Measurements from ENCODE around the gene EEA1.

Gene EEA1

DNA sequence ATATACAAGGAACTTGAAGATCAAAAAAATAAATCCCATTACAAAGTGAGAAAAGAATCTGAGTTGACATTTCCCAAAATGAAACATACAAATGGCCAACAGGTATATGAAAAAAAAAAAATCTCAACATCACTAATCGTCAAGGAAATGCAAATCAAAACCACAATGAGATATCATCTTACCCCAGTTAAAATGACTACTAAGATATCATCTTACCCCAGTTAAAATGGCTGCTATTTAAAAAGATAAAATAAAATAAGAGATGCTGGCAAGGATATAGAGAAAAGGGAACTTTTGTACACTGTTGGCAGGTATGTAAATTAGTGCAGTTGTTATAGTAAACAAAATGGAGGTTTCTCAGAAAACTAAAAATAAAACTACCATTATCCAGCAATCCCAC lies 181.9 kb downstream of the EEA1 start:
- Histone ChIP-seq H3K9ac (ENCODE audit: low read length in 5 of 5) (no peak overlapping the region), H3K27ac (ENCODE audit: low read depth, low read length) (no peak overlapping the region), H3K36me3 (ENCODE audit: control insufficient read depth in 5 of 5, insufficient read depth in 5 of 5, low read length in 5 of 5) (no peaks in the 10 kb centered on the region), H3K9me3 (ENCODE audit: control insufficient read depth in 5 of 5, low read length in 5 of 5) (no peaks in the 10 kb centered on the region), H3K27me3 (ENCODE audit: control insufficient read depth in 5 of 5, insufficient read depth in 4 of 5, low read length in 5 of 5) (no peaks in the 10 kb centered on the region), H3K4me1 (ENCODE audit: control insufficient read depth in 5 of 5, insufficient read depth in 5 of 5, low read length in 5 of 5) (peaks cover 2 to 20% (median 14%) of the 10 kb centered on the region in 5 donors), H3K4me3 (ENCODE audit: low read depth in 1 of 5, low read length in 5 of 5) (no peak overlapping the region)

DNA sequence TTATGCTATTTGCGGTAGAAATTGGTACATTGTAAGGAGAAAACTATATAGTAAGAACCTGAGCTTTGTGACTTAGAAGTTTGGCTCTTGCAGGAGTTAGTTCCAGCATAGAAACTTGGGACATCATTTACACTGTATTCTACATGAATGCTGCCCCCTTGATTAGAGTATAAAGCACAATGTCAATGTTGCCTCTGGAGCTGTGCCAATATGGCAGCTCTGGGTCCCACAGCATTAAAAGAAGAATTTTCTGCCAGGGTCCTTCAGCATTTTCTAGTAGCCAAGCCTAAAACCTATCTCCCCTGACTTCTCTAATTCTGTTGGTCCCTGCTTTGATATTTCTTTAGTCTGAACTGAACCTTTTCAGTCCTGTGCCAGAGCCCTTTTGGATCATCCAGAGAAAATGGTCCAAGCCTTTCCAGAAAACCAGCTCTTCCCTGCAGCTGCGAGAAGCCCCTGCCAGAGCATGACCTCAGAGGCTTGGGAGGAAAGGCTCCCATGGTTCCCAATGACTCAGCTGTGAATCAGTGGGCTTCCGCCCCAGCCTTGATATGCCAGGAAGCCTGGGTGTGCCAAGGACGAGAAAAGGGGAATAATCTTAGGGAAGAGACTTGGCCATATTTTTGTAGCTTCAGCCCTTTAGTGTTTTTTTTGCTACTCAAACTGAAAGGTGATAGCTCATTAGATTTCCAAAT lies 183.1 kb downstream of the EEA1 start:
- Histone ChIP-seq H3K9ac (ENCODE audit: low read length in 5 of 5) (peak overlapping the region in 3 of 5 donors; percentile 12 to 51 (median 38)), H3K9me3 (ENCODE audit: control insufficient read depth in 5 of 5, low read length in 5 of 5) (no peaks in the 10 kb centered on the region), H3K27ac (ENCODE audit: low read depth, low read length) (peak overlapping the region; percentile 74), H3K4me1 (ENCODE audit: control insufficient read depth in 5 of 5, insufficient read depth in 5 of 5, low read length in 5 of 5) (peaks cover 2 to 20% (median 14%) of the 10 kb centered on the region in 5 donors), H3K4me3 (ENCODE audit: low read depth in 1 of 5, low read length in 5 of 5) (no peak overlapping the region), H3K36me3 (ENCODE audit: control insufficient read depth in 5 of 5, insufficient read depth in 5 of 5, low read length in 5 of 5) (no peaks in the 10 kb centered on the region), H3K27me3 (ENCODE audit: control insufficient read depth in 5 of 5, insufficient read depth in 4 of 5, low read length in 5 of 5) (no peaks in the 10 kb centered on the region)

DNA sequence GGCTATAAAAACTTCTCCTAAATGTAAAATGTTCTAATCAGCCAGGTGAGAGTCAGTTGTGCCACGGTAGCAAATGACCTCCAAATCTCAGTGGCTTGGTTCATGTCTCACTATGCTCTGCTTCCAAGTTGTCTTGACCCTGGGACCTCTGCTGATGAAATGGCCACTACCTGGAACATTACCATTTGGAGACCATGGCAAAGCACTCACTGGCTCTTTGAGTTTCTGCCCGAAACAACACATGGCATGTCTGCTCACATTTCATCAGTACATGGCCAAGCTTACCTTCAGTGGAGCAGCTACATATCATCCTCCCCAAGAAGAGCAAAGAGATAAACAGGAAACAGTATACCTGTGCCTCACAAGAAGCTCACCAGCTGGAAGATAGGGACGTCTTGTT lies 186.1 kb downstream of the EEA1 start:
- Histone ChIP-seq H3K36me3 (ENCODE audit: control insufficient read depth in 5 of 5, insufficient read depth in 5 of 5, low read length in 5 of 5) (no peaks in the 10 kb centered on the region), H3K9ac (ENCODE audit: low read length in 5 of 5) (no peak overlapping the region)

DNA sequence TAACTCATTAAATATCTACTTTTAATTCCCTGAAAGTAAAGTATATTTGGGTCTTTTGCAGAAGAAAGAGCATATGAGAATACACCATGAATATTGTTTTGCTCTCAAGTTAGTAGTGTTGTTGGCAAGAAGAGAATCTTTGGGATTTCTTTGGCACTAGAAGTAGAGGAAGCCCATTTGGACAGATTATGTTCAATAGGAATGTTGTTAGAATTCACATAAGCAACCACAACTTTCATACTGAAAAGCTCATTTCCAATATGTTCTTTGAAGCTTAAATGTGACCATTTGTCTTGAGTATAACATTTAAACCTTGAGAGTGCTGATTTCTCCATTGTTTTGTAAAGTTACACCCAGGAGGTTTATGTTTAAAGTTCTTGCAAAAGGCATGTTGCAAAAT lies 188.7 kb downstream of the EEA1 start:
- H3K9me3 ChIP-seq (ENCODE audit: control insufficient read depth in 5 of 5, low read length in 5 of 5): no peaks in the 10 kb centered on the region
- H3K4me3 ChIP-seq (ENCODE audit: low read depth in 1 of 5, low read length in 5 of 5): no peak overlapping the region
- no peak overlapping the region for H3K27ac ChIP-seq (ENCODE audit: low read depth, low read length)
- H3K36me3 ChIP-seq (ENCODE audit: control insufficient read depth in 5 of 5, insufficient read depth in 5 of 5, low read length in 5 of 5): no peaks in the 10 kb centered on the region
- H3K9ac ChIP-seq (ENCODE audit: low read length in 5 of 5): no peak overlapping the region
- no peaks in the 10 kb centered on the region for H3K27me3 ChIP-seq (ENCODE audit: control insufficient read depth in 5 of 5, insufficient read depth in 4 of 5, low read length in 5 of 5)
- H3K4me1 ChIP-seq (ENCODE audit: control insufficient read depth in 5 of 5, insufficient read depth in 5 of 5, low read length in 5 of 5): peaks cover 3 to 14% (median 8%) of the 10 kb centered on the region in 5 donors

More for the DNA sequence above, 186.1 kb downstream of the EEA1 start:
- no peak overlapping the region for H3K4me3 ChIP-seq (ENCODE audit: low read depth in 1 of 5, low read length in 5 of 5)
- no peaks in the 10 kb centered on the region for H3K9me3 ChIP-seq (ENCODE audit: control insufficient read depth in 5 of 5, low read length in 5 of 5)
- no peaks in the 10 kb centered on the region for H3K27me3 ChIP-seq (ENCODE audit: control insufficient read depth in 5 of 5, insufficient read depth in 4 of 5, low read length in 5 of 5)
- H3K27ac ChIP-seq (ENCODE audit: low read depth, low read length): no peak overlapping the region
- peaks cover 4 to 26% (median 19%) of the 10 kb centered on the region in 5 donors for H3K4me1 ChIP-seq (ENCODE audit: control insufficient read depth in 5 of 5, insufficient read depth in 5 of 5, low read length in 5 of 5)

DNA sequence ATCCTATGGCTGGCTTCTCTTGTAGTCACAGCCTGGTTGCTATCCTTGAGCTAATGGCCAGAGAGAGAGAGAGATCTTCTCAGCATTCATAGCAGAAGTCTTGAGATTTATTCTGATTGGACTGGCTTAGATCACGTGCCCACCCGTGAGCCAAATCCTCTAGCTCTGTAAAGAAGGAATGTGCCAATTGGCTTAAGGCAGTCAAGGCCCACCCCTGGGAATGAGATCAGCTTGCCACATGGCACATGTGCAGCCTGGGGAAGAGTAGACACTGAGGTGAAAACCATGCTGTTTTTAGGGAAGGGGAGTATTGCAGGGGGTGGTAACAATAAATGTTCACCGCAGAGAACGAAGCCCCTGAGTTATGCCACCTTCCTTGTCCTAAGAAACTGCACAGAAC lies 190.0 kb downstream of the EEA1 start:
- Histone ChIP-seq H3K4me1 (ENCODE audit: control insufficient read depth in 5 of 5, insufficient read depth in 5 of 5, low read length in 5 of 5) (peaks cover 9 to 18% (median 16%) of the 10 kb centered on the region in 5 donors), H3K27ac (ENCODE audit: low read depth, low read length) (no peak overlapping the region), H3K9ac (ENCODE audit: low read length in 5 of 5) (no peak overlapping the region), H3K9me3 (ENCODE audit: control insufficient read depth in 5 of 5, low read length in 5 of 5) (no peaks in the 10 kb centered on the region), H3K27me3 (ENCODE audit: control insufficient read depth in 5 of 5, insufficient read depth in 4 of 5, low read length in 5 of 5) (no peaks in the 10 kb centered on the region), H3K36me3 (ENCODE audit: control insufficient read depth in 5 of 5, insufficient read depth in 5 of 5, low read length in 5 of 5) (no peaks in the 10 kb centered on the region), H3K4me3 (ENCODE audit: low read depth in 1 of 5, low read length in 5 of 5) (no peak overlapping the region)

DNA sequence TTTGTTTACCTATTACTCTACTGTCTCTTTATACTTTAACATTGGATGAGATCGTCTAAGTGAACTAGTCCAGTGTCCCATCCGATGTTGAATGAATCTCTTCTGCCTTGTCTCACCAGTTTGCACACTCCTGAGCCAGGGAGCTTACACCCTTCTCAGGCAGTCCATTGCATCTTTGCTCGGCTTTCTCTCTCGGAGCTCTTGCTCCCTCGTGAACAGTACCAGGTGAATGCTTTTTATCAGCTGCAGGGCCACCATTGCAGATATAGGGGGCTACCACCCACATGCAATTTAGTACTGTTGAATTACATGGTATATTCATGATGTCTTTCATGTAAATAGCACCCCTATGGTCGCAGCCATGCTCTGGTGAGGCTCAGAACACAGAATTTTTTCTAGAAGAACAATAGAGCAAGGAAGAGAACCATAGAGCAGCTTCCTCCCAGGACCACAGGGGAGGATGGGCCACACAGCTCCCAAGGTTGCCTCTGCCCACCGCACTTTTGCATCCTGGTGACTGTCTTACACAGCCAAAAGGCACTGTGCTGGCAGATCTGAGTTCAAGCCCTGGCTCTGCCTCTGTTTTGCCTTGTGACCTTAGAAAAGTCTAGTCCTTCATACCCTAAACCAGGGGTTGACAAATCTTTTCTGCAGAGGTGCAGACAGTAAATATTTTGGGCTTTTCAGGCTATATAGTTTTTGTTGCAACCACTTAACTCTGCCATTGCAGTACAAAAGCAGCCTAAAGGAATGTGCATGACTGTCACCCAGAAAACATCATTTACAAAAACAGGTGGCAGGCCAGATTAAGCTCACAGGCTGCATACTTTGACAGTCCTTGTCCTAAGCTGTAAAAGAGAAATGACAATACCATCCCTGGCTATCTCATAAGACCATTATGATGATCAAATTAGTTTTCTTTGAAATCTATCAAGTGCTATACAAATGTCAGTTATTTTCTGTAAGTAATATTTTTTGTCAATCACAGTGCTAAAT lies 190.9 kb downstream of the EEA1 start:
- H3K4me1 ChIP-seq (ENCODE audit: control insufficient read depth in 5 of 5, insufficient read depth in 5 of 5, low read length in 5 of 5): peaks cover 9 to 18% (median 16%) of the 10 kb centered on the region in 5 donors
- H3K27me3 ChIP-seq (ENCODE audit: control insufficient read depth in 5 of 5, insufficient read depth in 4 of 5, low read length in 5 of 5): no peaks in the 10 kb centered on the region
- no peak overlapping the region for H3K4me3 ChIP-seq (ENCODE audit: low read depth in 1 of 5, low read length in 5 of 5)
- H3K36me3 ChIP-seq (ENCODE audit: control insufficient read depth in 5 of 5, insufficient read depth in 5 of 5, low read length in 5 of 5): no peaks in the 10 kb centered on the region
- no peaks in the 10 kb centered on the region for H3K9me3 ChIP-seq (ENCODE audit: control insufficient read depth in 5 of 5, low read length in 5 of 5)
- no peak overlapping the region for H3K9ac ChIP-seq (ENCODE audit: low read length in 5 of 5)
- no peak overlapping the region for H3K27ac ChIP-seq (ENCODE audit: low read depth, low read length)

DNA sequence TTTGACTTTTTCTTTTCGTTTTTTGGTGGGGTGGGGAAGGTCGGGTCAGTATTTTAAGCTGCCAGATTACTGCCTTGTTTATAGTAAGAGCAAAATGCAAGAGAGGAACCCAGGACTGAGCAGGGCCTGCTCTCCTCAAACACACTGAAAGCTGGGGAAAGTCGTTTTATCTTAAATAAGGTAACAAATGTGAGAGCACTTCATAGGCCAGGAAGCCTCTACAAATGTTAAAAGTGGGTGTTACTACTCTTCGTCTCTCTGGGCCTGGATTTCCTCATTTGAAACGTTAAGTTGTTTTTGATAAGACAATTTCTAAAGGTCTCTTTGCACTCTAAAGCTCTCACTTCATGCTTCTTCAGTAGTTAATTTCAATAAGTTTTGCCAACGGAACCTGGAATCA lies 192.5 kb downstream of the EEA1 start:
- Histone ChIP-seq H3K36me3 (ENCODE audit: control insufficient read depth in 5 of 5, insufficient read depth in 5 of 5, low read length in 5 of 5) (no peaks in the 10 kb centered on the region), H3K9ac (ENCODE audit: low read length in 5 of 5) (no peak overlapping the region), H3K27me3 (ENCODE audit: control insufficient read depth in 5 of 5, insufficient read depth in 4 of 5, low read length in 5 of 5) (no peaks in the 10 kb centered on the region), H3K9me3 (ENCODE audit: control insufficient read depth in 5 of 5, low read length in 5 of 5) (no peaks in the 10 kb centered on the region), H3K4me3 (ENCODE audit: low read depth in 1 of 5, low read length in 5 of 5) (no peak overlapping the region), H3K27ac (ENCODE audit: low read depth, low read length) (no peak overlapping the region), H3K4me1 (ENCODE audit: control insufficient read depth in 5 of 5, insufficient read depth in 5 of 5, low read length in 5 of 5) (peaks cover 9 to 19% (median 16%) of the 10 kb centered on the region in 5 donors)

DNA sequence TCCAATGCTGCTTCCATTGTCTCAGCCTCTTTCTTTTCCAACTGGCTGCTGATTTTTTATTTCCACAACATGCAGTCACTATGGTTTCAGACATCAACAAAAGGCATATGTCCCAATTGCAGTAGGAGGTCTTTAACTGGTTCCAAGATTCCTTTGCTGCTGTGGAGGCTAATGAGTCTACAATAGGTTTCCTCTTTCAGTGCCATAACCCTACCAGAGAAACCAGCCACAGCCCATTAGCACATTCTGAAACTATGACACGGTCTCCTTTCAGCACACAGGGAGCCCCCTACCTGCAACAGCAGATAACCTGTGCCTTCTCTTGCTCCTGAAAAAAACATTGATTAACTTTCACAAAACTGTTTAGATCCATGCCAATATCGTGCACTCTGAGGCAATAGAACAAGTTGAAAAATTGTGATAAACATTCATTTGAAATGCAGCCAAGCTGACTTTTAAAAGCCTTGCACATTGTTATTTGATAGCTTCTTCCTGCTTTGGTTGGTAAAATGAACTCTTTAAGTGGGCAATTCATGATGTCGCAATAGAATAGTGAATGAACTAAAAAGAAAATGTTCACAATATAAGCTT lies 193.9 kb downstream of the EEA1 start:
- peaks cover 9 to 18% (median 15%) of the 10 kb centered on the region in 5 donors for H3K4me1 ChIP-seq (ENCODE audit: control insufficient read depth in 5 of 5, insufficient read depth in 5 of 5, low read length in 5 of 5)
- no peak overlapping the region for H3K9ac ChIP-seq (ENCODE audit: low read length in 5 of 5)
- no peaks in the 10 kb centered on the region for H3K36me3 ChIP-seq (ENCODE audit: control insufficient read depth in 5 of 5, insufficient read depth in 5 of 5, low read length in 5 of 5)
- no peak overlapping the region for H3K4me3 ChIP-seq (ENCODE audit: low read depth in 1 of 5, low read length in 5 of 5)
- no peaks in the 10 kb centered on the region for H3K27me3 ChIP-seq (ENCODE audit: control insufficient read depth in 5 of 5, insufficient read depth in 4 of 5, low read length in 5 of 5)
- H3K27ac ChIP-seq (ENCODE audit: low read depth, low read length): peak overlapping the region; percentile 42
- H3K9me3 ChIP-seq (ENCODE audit: control insufficient read depth in 5 of 5, low read length in 5 of 5): no peaks in the 10 kb centered on the region

DNA sequence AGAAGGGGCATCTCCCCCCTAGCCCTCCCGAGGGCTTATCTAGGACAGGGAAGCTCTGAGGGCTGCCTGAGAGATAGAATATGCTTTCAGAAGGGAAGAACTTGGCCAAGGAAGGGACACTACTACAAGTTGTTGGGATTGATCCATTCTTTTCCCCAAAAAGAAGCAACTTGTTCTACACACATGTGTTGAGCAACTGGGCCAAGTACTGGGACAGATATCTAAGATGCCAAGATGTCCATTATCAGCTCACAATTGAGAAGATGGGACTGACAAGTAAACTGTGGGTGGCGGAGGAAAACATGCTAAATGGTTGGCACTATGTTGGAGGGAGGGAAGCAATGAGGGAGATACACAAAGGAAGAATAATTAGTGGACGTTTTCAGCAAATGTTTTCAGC lies 195.4 kb downstream of the EEA1 start:
- H3K4me1 ChIP-seq (ENCODE audit: control insufficient read depth in 5 of 5, insufficient read depth in 5 of 5, low read length in 5 of 5): peaks cover 7 to 15% (median 11%) of the 10 kb centered on the region in 5 donors
- H3K9ac ChIP-seq (ENCODE audit: low read length in 5 of 5): no peak overlapping the region
- no peaks in the 10 kb centered on the region for H3K9me3 ChIP-seq (ENCODE audit: control insufficient read depth in 5 of 5, low read length in 5 of 5)
- no peaks in the 10 kb centered on the region for H3K36me3 ChIP-seq (ENCODE audit: control insufficient read depth in 5 of 5, insufficient read depth in 5 of 5, low read length in 5 of 5)
- H3K4me3 ChIP-seq (ENCODE audit: low read depth in 1 of 5, low read length in 5 of 5): no peak overlapping the region
- H3K27ac ChIP-seq (ENCODE audit: low read depth, low read length): no peak overlapping the region
- no peaks in the 10 kb centered on the region for H3K27me3 ChIP-seq (ENCODE audit: control insufficient read depth in 5 of 5, insufficient read depth in 4 of 5, low read length in 5 of 5)

DNA sequence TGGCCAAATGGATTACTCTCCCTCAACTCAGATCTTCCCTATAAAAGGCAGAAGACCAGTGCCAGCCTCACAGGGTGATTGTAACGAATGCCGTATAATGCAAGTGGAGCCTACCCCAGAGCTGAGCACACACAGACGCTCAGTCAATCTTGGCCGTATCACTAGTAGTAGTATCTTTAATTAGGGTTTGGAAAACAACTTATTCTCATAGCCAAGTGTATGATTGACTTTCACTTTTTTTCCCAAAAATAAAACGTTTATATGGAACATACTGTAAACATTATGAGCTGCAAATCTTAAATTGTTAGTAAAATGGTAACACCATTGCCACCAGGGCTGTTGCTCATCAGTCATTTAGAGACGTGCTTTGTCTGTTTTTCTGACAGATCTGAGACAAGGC lies 195.9 kb downstream of the EEA1 start:
- no peak overlapping the region for H3K4me3 ChIP-seq (ENCODE audit: low read depth in 1 of 5, low read length in 5 of 5)
- H3K36me3 ChIP-seq (ENCODE audit: control insufficient read depth in 5 of 5, insufficient read depth in 5 of 5, low read length in 5 of 5): no peaks in the 10 kb centered on the region
- H3K27me3 ChIP-seq (ENCODE audit: control insufficient read depth in 5 of 5, insufficient read depth in 4 of 5, low read length in 5 of 5): no peaks in the 10 kb centered on the region
- H3K4me1 ChIP-seq (ENCODE audit: control insufficient read depth in 5 of 5, insufficient read depth in 5 of 5, low read length in 5 of 5): peaks cover 7 to 15% (median 11%) of the 10 kb centered on the region in 5 donors
- no peaks in the 10 kb centered on the region for H3K9me3 ChIP-seq (ENCODE audit: control insufficient read depth in 5 of 5, low read length in 5 of 5)
- H3K9ac ChIP-seq (ENCODE audit: low read length in 5 of 5): no peak overlapping the region
- no peak overlapping the region for H3K27ac ChIP-seq (ENCODE audit: low read depth, low read length)
